Ammon's horn (tissue), 1 donor: Measurements from ENCODE around the gene RECK.

ENCODE experiments used
- DNase-seq: peaks from one replicate; pipeline ENCODE4 v3.0.0-alpha.2; 2016; ENCODE audit warnings: low spot score

Gene RECK

DNA sequence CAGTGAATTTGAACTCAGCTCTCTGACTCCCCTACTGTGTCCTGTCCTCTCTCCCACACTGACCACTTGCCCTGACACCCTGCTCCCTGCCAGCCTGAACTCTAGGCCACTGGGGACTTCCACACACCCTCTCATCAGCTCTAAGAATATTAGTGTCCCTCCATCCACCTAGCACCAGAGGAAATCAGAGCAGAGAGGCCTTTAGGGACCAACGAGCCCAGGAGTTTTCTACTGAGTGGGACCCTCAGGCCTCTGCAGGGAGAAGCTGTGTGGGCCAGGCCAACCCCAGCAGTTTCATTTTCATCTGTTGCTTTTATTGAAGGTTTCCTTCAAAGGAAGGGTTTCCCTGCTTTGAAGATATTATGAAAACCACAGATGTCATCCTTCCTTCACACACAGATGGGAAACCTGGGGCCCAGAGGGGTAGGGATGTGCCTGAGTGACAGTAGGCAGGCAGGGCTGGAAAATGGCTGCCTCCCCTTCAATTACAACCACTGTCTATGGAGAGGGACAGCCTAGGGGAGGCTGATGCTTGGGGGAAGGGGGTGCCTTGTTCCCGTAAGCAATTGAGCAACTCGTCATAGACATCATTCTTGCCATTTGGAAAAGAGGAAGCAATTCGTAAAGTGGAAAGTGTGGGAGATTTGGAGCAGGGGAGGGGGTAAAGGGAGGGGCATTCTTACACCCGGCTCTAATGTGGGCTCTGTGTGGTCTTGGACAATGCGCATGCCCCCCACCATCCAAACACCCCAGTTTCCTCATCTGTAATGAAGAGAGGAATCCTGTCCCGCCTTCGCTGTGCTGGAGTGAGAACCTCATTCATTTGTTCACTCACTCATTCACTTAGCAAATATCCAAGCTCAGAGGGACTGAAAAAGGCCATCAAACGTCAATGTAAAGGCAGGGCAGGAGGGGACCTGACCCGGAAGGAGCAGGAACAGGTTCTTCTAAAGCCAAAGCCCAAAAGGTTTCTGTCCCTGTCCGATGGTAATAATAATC lies 103.7 kb downstream of the RECK start:
- no peak for DNase-seq

DNA sequence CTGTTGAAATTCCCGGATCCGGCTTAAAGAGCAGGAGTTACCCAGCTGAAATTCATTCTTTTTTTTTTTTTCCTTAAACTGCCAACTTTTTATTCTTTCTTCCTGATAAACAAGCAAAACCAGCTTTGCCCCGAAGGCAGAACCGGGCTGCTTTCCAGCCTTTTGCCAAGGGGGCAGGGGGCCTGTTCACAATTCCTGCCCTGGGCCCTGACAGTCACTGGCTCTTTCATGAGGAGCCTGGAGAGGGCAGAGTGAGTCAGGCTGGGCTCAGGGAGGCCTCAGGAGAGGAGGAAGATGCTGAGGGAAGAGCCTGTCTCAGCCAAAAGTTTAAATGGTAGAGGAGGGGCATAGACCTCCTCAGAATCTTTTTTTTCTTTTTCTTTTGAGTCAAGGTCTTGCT lies 104.6 kb downstream of the RECK start:
- no peak for DNase-seq

DNA sequence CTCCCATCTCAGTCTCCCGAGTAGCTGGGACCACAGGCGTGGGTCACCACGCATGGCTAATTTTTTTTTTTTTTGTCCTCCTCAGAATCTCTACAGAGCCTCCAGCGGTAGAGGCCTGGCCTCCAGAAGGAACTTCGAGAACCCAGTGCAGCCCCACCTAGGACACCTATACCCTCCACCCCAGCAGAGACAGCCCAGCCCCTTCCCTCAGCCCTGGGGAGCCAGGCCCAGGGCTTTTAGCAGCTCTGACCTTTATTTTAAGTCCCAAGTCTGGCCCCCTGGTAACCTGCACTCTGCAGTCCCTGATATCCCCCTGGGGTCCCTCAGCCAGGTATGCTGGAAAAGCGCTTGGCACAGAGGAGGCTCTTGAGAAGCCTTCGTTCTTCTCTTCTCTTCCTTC lies 105.0 kb downstream of the RECK start:
- DNase-seq: no peak

DNA sequence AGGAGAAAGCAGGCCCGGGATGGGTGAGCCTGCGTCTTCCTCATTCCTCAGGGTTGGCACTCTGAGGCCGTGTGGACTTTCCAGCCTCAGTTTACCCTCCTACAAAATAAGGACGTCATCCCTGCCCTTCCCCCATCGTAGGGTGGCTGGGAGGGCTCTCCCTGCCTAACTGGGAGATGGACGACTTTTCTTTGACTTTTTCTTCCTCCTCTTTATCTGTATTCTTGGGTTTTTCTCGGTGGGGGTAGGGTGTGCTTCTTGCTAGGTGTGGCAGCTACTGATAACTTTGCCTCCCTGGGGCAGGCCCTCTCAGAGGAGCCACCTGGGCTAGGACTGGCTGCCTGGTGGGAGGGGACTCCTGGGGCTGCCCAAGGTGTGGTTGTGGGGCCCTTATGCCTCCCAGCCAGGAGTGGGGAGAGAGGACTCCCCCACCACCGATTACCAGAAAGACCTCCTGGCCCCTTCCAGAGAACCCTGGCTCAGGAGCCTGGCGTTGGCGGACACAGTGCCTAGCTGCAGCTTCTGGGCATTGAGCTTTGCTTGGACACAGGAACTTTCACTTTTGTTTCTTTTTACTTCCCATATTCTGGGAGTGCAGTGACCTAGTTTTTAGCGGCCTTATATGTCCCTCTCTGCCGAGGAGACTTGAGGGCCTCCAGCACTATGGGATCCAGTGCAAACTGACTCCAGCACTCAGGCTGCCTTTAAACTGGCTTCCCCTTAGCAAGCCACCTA lies 106.0 kb downstream of the RECK start:
- DNase-seq: peak; percentile 64

DNA sequence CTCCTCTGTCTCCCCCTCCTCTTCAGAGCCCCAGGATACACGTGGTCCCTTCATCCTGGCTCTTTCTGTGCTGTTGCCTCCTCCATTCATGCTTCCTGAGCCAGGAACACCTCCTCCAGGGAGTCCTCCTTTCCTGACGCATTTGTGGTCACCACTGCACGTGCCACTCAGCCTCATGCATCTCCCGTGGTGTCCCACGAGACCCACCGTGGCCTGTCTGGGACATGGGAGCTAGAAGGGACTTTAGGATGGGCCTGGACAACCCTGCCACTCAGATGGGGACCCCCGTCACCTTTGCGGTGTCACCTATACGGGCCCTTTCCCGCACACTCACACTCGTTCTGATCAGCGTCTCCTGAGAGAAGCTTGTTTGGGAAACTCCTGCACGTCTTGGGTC lies 106.5 kb downstream of the RECK start:
- DNase-seq: no peak

DNA sequence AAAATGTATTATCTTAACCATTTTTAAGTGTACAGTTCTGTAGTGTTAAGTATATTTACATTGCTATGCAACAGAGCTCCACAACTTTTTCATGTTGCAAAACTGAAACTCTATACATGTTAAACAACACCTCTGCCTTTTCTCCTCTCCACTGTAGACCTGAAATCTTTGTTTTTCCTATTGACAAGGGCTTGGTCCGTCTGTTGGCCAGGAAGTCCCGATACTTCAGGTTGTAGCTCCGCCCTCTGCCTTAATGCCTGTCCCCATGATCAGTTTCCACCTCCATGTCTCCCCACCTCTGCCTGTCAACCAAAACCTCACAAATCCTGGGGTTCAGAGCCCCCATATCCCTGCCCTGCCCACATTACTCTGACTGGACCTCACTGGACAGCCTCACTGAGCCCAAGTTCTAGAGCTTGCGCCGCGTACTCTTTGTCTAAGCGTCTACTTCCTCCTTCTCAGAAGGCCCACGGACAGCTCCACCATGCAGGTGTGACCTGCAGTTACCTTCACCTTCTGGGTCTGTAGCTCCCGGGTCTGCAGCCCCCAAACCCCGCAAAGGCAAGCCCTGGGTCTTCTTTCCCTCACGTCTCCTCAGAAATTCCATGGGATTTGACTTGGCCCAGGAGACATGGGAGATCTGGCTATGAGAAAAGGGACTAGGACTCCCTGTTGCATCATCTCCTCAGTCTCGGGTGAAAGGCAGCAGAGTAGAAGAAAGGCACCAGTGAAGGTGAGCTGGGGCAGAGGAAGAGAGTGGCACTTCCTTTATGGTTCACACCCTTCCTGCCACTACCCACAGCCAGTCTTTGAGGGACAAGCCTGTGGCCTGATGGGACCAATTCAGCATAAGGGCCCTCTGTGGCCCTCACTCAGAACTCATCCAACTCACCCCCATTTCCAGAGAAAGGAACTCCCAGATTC lies 107.9 kb downstream of the RECK start:
- DNase-seq: no peak

DNA sequence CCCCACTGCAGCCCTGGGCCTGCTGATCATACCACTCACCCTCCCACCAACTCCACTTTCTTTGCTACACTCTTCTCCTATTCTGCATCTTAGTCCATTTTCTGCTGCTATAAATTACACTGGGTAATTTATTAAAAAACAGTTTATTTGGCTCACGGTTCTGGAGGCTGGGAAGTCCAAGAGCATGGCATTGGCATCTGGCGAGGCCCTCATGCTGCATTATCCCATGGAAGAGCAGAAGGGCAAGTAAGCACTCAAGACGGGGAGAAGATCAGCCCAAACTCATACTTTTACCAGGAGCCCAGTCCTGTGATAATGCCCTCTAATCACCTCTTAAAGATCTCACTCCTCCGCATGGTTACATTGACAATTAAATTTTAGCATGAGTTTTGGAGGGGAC lies 109.3 kb downstream of the RECK start:
- DNase-seq: no peak

DNA sequence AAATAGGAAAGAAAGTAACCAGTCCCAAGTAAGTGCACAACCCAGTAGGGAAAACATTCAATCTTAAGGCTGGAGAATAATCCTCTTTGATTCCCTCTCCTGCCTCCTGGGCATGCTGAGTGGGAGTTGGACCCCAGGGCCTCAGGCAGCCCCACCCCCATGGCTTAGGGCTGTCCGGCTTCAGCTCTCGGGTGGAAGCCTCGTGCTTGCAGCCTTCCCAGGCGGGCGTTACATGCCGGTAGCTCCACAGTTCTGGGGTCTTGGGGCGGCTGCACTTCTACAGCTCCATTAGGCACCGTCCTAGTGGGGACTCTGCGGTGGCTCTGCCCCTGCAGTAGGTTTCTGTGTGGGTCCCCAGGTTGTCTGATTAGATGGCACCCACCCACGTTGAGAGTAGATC lies 109.9 kb downstream of the RECK start:
- no peak for DNase-seq

DNA sequence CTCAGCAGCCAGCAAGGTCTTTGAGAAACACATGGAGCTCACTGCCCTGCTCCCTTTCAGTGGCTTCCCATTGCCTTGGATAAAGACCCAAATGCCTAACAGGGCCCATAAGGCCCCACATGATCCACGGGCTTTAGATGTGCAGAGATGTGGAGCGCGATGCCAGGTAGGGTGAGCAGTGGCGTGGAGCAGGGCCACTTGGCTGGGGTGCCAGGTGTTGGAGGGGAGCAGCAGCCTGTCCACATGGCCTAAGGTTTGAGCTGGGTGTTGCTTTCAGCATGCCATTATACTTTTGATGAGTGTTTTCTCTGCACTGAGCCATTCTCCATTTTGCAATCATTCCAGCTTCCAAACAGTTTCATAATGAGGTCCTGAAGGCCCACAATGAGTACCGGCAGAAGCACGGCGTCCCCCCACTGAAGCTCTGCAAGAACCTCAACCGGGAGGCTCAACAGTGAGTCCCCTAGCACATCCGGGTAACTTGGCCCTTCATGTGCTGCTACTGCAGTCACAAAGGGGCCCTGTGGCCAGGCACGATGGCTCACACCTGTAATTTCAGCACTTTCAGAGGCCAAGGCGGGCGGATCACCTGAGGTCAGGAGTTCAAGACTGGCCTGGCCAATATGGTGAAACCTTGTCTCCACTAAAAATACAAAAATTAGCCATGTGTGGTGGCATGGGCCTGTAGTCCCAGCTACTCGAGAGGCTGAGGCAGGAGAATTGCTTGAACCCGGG lies 110.9 kb downstream of the RECK start:
- DNase-seq: no peak

DNA sequence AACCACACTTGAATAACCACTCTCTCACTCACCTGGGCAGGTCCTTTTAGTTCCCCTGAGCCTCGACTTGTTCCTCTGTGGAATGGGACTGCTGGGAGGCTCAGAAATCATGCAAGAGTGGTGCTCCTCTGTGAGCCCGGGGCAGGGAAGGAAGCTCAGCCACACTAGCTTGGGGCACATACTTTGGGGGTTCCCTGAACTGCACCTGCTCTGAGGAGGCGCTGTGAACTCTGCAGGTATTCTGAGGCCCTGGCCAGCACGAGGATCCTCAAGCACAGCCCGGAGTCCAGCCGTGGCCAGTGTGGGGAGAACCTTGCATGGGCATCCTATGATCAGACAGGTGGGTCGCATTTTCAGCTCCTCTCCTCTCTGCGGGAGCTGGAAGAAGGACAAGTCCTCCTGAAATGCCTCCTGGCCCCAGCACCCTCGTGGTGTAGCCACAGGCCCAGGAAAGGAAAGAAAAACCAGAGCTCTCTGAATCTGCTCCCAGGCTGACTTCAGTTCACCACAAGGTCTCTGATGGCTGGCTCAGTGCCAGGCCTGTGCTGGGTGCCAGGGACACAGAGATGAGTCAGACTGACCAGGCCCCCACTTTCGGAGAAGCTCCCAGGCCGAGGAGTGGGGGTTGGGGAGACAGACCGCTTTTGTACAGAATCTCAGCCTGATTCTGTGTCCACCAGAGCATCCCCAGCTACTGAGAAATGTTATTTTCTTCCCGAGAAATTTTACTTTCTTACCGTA lies 111.8 kb downstream of the RECK start:
- peak; percentile 96 for DNase-seq

DNA sequence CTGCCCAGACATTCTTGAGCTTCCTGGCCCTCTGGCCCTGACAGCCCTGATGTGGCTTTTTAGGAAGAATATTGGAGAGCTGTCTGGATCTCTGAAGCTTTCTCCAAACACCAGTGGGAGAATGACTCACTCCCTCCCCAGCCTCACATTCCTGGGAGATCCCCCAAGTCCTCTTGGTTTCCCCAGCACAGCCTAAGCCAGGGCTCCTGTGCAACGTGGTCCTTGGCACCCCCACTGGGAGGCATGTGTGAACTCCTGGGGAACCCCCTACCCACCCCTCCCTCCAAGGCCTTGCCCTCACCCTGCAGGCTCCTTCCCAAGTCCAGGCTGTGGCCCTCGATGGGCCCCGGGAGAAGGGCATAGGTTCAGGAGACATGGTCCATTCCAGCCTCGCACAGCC lies 112.5 kb downstream of the RECK start:
- no peak for DNase-seq

DNA sequence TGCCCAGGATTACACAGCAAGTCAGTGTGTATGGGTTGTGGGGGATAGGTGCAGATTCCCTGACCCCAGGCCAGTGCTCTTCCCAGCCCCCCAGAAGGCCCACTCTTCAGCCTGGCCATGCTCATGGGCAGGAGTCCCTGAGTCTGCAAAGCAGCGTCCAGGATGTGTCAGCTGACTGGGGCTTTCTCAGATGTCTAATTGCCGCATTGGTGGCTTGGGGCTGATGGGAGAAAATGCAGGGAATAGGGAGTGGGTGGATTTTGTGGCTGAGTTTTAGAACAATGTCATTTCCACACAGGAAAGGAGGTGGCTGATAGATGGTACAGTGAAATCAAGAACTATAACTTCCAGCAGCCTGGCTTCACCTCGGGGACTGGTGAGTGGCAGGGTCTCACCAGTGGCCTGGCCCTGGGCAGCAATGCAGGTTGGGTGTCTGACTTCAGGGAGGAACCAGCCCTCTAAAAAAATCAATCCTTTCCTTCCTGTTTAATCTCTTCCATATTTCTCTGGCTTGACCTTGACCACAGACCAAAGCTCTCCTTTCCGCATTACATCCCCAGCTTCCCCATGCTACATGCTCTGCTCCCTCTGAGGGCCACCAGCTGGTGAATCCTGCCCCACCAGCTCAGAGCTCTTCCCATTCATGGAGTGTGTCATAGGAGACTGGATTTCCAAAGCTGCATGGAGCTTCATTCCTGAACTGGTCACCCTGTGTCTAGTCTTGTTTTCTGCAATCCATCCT lies 114.0 kb downstream of the RECK start:
- peak; percentile 43 for DNase-seq

DNA sequence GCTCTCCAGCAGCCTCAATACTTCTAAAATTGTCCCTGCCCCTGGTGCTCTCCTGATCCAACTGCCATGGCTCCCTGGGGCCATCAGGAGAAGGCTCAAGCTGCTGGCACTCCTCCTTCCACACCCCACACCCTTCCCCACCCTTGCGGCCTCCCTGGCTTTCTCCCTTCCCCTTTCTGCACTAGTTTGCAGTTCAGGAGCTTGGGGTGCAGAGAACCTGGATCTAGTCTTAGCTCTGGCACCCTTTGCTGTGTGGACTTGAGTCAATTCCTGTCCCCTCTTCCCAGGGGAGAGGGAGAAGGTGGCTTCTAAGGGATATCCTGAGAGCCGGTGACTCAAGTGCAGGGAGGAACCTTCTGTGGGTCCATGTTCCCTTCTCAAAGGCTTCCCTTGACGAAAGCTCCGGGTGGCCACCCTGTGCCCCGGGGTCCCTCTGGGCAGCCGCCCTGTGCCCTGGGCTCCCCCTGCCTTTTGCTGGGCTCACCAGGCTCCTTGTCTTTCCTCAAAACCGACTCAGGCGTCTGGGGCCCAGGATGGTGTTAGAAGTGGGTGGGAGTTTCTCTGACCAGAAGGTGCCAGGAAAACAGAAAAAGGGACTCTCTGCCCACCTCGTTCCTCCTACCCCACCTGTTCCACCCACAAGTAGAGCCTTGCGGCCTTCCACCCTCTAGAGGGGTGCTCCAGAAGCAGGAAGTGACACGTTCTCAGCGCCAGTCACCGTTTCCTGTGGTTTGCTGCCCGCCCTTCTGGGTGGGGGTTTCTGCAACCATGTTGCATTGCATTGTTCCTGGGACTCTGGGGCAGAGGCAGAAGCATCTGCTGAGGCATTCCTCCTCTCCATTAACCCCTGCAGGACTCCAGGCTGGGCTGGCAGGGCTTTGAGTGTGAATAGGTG lies 114.8 kb downstream of the RECK start:
- DNase-seq: peak; percentile 58

DNA sequence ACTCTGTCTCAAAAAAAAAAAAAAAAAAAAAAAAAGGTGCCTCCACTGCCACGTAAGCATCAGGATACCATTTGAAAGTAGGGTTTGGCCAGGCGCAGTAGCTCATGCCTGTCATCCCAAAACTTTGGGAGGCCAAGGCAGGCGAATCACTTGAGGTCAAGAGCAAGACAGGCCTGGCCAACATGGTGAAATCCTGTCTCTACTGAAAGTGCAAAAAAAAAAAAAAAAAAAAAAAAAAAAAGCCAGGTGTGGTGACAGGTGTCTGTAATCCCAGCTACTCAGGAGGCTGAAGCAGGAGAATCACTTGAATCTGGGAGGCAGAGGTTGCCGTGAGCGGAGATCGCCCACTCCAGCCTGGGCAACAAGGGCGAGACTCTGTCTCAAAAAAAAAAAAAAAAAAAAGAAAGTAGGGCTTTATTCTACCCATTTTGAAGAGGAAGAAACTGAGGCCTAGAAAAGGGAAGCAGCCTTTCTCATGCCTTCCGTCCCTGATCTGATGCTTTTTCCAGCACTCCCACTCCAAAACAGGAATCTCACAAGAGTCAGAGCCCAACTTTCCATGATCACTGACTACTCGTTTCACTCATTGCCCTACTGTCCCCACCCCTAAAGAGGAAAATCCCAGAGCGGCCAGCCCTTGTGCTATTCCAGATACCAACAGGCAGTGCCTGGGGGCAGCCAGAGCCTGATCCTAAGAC lies 116.2 kb downstream of the RECK start:
- DNase-seq: no peak

DNA sequence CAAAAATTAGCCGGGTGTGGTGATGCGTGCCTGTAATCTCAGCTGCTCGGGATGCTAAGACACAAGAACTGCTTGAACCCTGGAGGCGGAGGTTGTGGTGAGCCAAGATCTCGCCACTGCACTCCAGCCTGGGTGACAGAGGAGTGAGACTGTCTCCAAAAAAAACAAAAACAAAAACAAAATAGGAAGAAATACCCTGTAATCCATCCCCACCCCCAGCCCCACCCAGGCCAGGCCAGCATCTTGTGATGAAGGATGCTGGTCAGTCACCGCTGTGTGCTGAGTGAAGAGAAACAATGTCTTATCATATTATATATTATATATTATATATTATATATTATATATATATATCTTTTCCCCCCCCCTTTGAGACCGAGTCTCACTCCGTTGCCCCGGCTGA lies 117.0 kb downstream of the RECK start:
- no peak for DNase-seq

DNA sequence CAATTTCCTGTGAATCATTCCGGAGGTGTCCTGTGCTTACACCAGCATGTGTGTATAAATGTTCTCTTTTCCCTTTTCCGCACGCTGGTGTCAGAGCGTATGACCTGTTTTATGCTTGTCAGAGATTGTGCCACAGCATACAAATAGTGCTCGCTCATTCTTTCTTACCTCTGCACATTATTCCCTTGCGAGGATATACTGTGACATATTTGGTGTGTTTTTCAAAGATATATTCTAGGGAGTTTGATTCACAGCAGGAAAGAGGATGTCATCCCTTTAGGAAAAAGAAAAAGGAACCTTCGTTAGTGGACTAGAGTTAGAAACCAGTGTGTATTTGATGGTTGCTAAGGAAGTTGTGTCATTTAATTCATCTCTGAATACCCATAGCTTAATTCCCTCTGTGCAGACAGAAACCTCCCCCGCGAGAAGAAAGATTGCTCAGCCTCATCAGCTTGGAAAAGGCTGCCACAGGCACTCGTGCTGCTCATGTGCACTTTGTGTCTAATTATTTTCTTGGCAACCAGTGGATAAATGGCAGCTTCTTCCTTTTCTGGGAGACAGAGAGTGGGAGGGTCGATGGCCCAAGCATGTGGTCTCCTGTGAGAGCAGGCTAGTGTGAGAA lies 117.7 kb downstream of the RECK start:
- DNase-seq: peak; percentile 65

DNA sequence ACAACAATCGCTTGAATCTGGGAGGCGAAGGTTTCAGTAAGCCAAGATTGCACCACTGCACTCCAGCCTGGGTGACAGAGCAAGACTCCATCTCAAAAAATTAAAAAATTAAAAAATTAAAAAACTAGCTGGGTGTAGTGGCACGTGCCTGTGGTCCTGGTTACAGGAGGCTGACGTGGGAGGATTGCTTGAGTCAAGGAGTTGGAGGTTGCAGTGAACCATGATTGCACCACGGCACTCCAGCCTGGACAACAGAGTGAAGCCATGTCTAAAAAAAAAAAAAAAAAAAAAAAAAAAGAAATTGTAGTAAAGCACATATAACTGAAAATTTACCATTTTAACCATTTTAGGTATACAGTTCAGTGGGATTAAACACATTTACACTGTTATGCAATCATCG lies 119.4 kb downstream of the RECK start:
- no peak for DNase-seq

DNA sequence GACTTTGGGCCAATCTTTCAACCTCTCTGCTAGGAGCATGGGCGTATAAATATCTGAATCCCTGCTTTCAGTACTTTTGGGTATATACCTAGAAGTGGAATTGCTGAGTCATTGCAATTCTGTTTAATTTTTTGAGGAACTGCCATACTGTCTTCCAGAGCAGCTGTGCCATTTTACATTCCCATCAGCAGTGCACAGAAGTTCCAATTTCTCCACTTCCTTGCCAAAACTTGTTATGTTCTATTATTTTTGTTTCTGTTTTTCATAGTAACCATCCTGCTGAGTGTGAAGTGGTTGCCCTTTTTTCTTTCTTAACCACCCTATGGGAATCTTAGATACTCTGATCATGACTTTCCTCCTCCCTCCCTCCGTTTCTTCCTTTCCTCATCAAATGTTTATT lies 121.4 kb downstream of the RECK start:
- no peak for DNase-seq
